ENCODE data around the gene SH3D19.
"Not testable (repeated sequence)": the region's sequence is repeated elsewhere in the genome, so short reads cannot be mapped to it uniquely, and the experiment has no call there.

The SH3D19 gene

GRCh38 chr4:151097759-151098158, 227.6 kb downstream of the SH3D19 start:
- H3K27me3 ChIP-seq (ENCODE audit: control insufficient read depth, insufficient read depth, low read length), result no peaks in the 10 kb centered on the region
- peaks cover 9% of the 10 kb centered on the region for H3K4me1 ChIP-seq (ENCODE audit: control insufficient read depth, insufficient read depth, low read length)
- no peak overlapping the region for H3K27ac ChIP-seq (ENCODE audit: low read depth, low read length)
- H3K4me3 ChIP-seq (ENCODE audit: low read depth, low read length), result no peak overlapping the region
- H3K9ac ChIP-seq (ENCODE audit: low read length), result no peak overlapping the region
- H3K9me3 ChIP-seq (ENCODE audit: control insufficient read depth, insufficient read depth, low read depth, low read length), result no peaks in the 10 kb centered on the region
- H3K36me3 ChIP-seq (ENCODE audit: control insufficient read depth, insufficient read depth, low read length), result peaks cover 31% of the 10 kb centered on the region

DNA sequence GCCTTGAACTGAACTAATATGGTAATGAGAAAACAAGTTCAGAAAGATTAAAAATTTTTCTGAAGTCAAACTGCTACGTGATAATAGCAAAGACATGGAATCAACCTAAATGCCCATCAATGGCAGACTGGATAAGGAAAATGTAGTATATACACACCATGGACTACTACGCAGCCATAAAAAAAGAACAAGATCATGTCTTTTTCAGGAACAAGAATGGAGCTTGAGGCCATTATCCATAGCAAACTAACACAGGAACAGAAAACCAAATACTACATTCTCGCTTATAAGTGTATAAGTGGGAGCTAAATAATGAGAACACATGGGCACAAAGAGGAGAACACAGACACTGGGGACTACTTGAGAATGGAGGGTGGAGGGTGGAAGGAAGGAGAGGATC, 230.3 kb downstream of the SH3D19 start:
- Histone ChIP-seq H3K27me3 (ENCODE audit: control insufficient read depth, insufficient read depth, low read length) (no peaks in the 10 kb centered on the region), H3K9me3 (ENCODE audit: control insufficient read depth, insufficient read depth, low read depth, low read length) (no peaks in the 10 kb centered on the region), H3K4me3 (ENCODE audit: low read depth, low read length) (no peak overlapping the region), H3K9ac (ENCODE audit: low read length) (no peak overlapping the region), H3K27ac (ENCODE audit: low read depth, low read length) (no peak overlapping the region), H3K36me3 (ENCODE audit: control insufficient read depth, insufficient read depth, low read length) (peaks cover 5% of the 10 kb centered on the region), H3K4me1 (ENCODE audit: control insufficient read depth, insufficient read depth, low read length) (peaks cover 7% of the 10 kb centered on the region; the same call in 1 of the 2 replicates)

GRCh38 chr4:151094290-151094751, 231.1 kb downstream of the SH3D19 start:
- Histone ChIP-seq H3K27ac (ENCODE audit: low read depth, low read length) (no peak overlapping the region), H3K27me3 (ENCODE audit: control insufficient read depth, insufficient read depth, low read length) (no peaks in the 10 kb centered on the region), H3K36me3 (ENCODE audit: control insufficient read depth, insufficient read depth, low read length) (no peaks in the 10 kb centered on the region), H3K9ac (ENCODE audit: low read length) (no peak overlapping the region), H3K4me1 (ENCODE audit: control insufficient read depth, insufficient read depth, low read length) (peaks cover 7% of the 10 kb centered on the region; the same call in 1 of the 2 replicates), H3K4me3 (ENCODE audit: low read depth, low read length) (no peak overlapping the region), H3K9me3 (ENCODE audit: control insufficient read depth, insufficient read depth, low read depth, low read length) (no peaks in the 10 kb centered on the region)

GRCh38 chr4:151093203-151093602, 232.2 kb downstream of the SH3D19 start:
- H3K27ac ChIP-seq (ENCODE audit: low read depth, low read length), result no peak overlapping the region
- peaks cover 3% of the 10 kb centered on the region; the same call in 1 of the 2 replicates for H3K4me1 ChIP-seq (ENCODE audit: control insufficient read depth, insufficient read depth, low read length)
- H3K9ac ChIP-seq (ENCODE audit: low read length), result no peak overlapping the region
- no peaks in the 10 kb centered on the region for H3K9me3 ChIP-seq (ENCODE audit: control insufficient read depth, insufficient read depth, low read depth, low read length)
- H3K36me3 ChIP-seq (ENCODE audit: control insufficient read depth, insufficient read depth, low read length), result no peaks in the 10 kb centered on the region
- H3K27me3 ChIP-seq (ENCODE audit: control insufficient read depth, insufficient read depth, low read length), result no peaks in the 10 kb centered on the region
- no peak overlapping the region for H3K4me3 ChIP-seq (ENCODE audit: low read depth, low read length)

GRCh38 chr4:151092488-151092887, 232.9 kb downstream of the SH3D19 start:
- Histone ChIP-seq H3K4me1 (ENCODE audit: control insufficient read depth, insufficient read depth, low read length) (peaks cover 10% of the 10 kb centered on the region), H3K9ac (ENCODE audit: low read length) (no peak overlapping the region), H3K27ac (ENCODE audit: low read depth, low read length) (no peak overlapping the region; the same call in 1 of the 2 replicates), H3K36me3 (ENCODE audit: control insufficient read depth, insufficient read depth, low read length) (no peaks in the 10 kb centered on the region), H3K9me3 (ENCODE audit: control insufficient read depth, insufficient read depth, low read depth, low read length) (no peaks in the 10 kb centered on the region), H3K27me3 (ENCODE audit: control insufficient read depth, insufficient read depth, low read length) (no peaks in the 10 kb centered on the region), H3K4me3 (ENCODE audit: low read depth, low read length) (no peak overlapping the region)

DNA sequence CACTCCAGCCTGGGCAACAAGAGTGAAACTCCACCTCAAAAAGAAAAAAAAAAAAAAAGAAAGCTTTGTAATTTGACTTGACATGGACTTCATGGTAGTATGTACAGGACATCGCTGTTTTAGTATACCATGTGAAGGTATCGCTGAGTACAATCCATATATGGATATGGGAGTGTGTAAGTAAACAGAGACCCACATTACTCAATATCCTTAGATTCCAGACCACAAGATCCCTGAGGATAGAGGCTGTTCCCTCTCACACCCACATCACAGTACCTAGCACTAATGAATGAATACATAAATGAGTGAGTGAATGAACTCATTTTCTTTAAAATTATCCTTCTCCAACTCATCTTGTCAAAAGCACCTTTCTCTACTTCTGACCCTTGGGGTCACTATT, 234.4 kb downstream of the SH3D19 start:
- Histone ChIP-seq H3K9me3 (ENCODE audit: control insufficient read depth, insufficient read depth, low read depth, low read length) (no peaks in the 10 kb centered on the region), H3K27ac (ENCODE audit: low read depth, low read length) (no peak overlapping the region), H3K36me3 (ENCODE audit: control insufficient read depth, insufficient read depth, low read length) (no peaks in the 10 kb centered on the region), H3K27me3 (ENCODE audit: control insufficient read depth, insufficient read depth, low read length) (no peaks in the 10 kb centered on the region), H3K4me1 (ENCODE audit: control insufficient read depth, insufficient read depth, low read length) (peaks cover 11% of the 10 kb centered on the region), H3K4me3 (ENCODE audit: low read depth, low read length) (no peak overlapping the region), H3K9ac (ENCODE audit: low read length) (no peak overlapping the region)

- Histone ChIP-seq H3K27ac (ENCODE audit: low read depth, low read length) (no peak overlapping the region), H3K36me3 (ENCODE audit: control insufficient read depth, insufficient read depth, low read length) (no peaks in the 10 kb centered on the region), H3K9me3 (ENCODE audit: control insufficient read depth, insufficient read depth, low read depth, low read length) (no peaks in the 10 kb centered on the region), H3K4me3 (ENCODE audit: low read depth, low read length) (no peak overlapping the region), H3K4me1 (ENCODE audit: control insufficient read depth, insufficient read depth, low read length) (peaks cover 8% of the 10 kb centered on the region), H3K27me3 (ENCODE audit: control insufficient read depth, insufficient read depth, low read length) (no peaks in the 10 kb centered on the region), H3K9ac (ENCODE audit: low read length) (no peak overlapping the region)
Observed at GRCh38 chr4:151087467-151087866, 237.9 kb downstream of the SH3D19 start.

- not testable (repeated sequence) for H3K9ac ChIP-seq (ENCODE audit: low read length); H3K9me3 ChIP-seq (ENCODE audit: control insufficient read depth, insufficient read depth, low read depth, low read length); H3K4me1 ChIP-seq (ENCODE audit: control insufficient read depth, insufficient read depth, low read length); H3K36me3 ChIP-seq (ENCODE audit: control insufficient read depth, insufficient read depth, low read length); H3K4me3 ChIP-seq (ENCODE audit: low read depth, low read length); H3K27me3 ChIP-seq (ENCODE audit: control insufficient read depth, insufficient read depth, low read length); H3K27ac ChIP-seq (ENCODE audit: low read depth, low read length)
Observed at GRCh38 chr4:151077978-151078377, 247.4 kb downstream of the SH3D19 start.

GRCh38 chr4:151074416-151074916, 250.9 kb downstream of the SH3D19 start:
- no peaks in the 10 kb centered on the region for H3K36me3 ChIP-seq (ENCODE audit: control insufficient read depth, insufficient read depth, low read length)
- H3K4me3 ChIP-seq (ENCODE audit: low read depth, low read length), result no peak overlapping the region
- H3K9ac ChIP-seq (ENCODE audit: low read length), result no peak overlapping the region
- H3K9me3 ChIP-seq (ENCODE audit: control insufficient read depth, insufficient read depth, low read depth, low read length), result no peaks in the 10 kb centered on the region
- no peaks in the 10 kb centered on the region for H3K27me3 ChIP-seq (ENCODE audit: control insufficient read depth, insufficient read depth, low read length)
- H3K4me1 ChIP-seq (ENCODE audit: control insufficient read depth, insufficient read depth, low read length), result no peaks in the 10 kb centered on the region
- no peak overlapping the region for H3K27ac ChIP-seq (ENCODE audit: low read depth, low read length)
